Activated B cell treated with CpG ODN at 0.5 μM for 24 hours (primary cell): ENCODE results near the gene WNT7B. TPM values are rescaled to one million over a fixed set of nuclear protein-coding genes. Genes with fewer than 3 reads are reported as not detected.
A peak's percentile ranks its signal among the peaks of the same experiment; 100 is the strongest.

Source experiments
- ATAC-seq: fragments of 200-7000 bp; cut with Tn5 transposase; one replicate; pipeline ENCODE4 v1.10.0; 2021; ENCODE audit warnings: low read depth, mild to moderate bottlenecking, moderate library complexity
- CTCF ChIA-PET: fragments of 350-600 bp; sonication (Branson Sonifier 250); formaldehyde crosslinking; loops from one replicate; lab custom pipeline; 2021; ENCODE audit warnings: antibody characterized with exemption; lab: Charles Lee
- POLR2A ChIA-PET: fragments of 350-600 bp; sonication (Branson Sonifier 250); formaldehyde crosslinking; loops from one replicate; lab custom pipeline; 2021; ENCODE audit warnings: antibody characterized with exemption; lab: Charles Lee
- DNase-seq: peaks from one replicate; pipeline ENCODE4 v3.0.0; 2022
- H3K27ac Mint-ChIP-seq: one replicate; pipeline ENCODE4 v1.8.0; 2020; ENCODE audit warnings: mixed read lengths
- H3K27me3 Mint-ChIP-seq: one replicate; pipeline ENCODE4 v1.8.0; 2021; ENCODE audit warnings: mixed read lengths
- H3K36me3 Mint-ChIP-seq: one replicate; pipeline ENCODE4 v1.8.0; 2021; ENCODE audit warnings: low read depth, mixed read lengths
- H3K4me1 Mint-ChIP-seq: one replicate; pipeline ENCODE4 v1.8.0; 2021; ENCODE audit warnings: mixed read lengths
- H3K4me3 Mint-ChIP-seq: one replicate; pipeline ENCODE4 v1.8.0; 2020; ENCODE audit warnings: mild to moderate bottlenecking, mixed read lengths
- H3K9me3 Mint-ChIP-seq: one replicate; pipeline ENCODE4 v1.8.0; 2020; ENCODE audit warnings: mixed read lengths
- intact Hi-C: fragments of 100-400 bp; cut with micrococcal nuclease; formaldehyde crosslinking; loops from one replicate; pipeline ENCODE4 v1.15.1; 2024
- total RNA-seq: library from RNA; stranded (reverse); gene quantifications from 2 replicates; pipeline ENCODE4 v1.2.3, GENCODE V29; 2022
- TF ChIP-seq, protein P1 (sequence below): fragments of 200-600 bp; IDR thresholded peaks from one replicate; pipeline ENCODE4 v1.8.0; 2022; ENCODE audit warnings: antibody characterized with exemption, mild to moderate bottlenecking

WNT7B gene
- total RNA-seq, 1 donor from 2014 or later = not detected

DNA sequence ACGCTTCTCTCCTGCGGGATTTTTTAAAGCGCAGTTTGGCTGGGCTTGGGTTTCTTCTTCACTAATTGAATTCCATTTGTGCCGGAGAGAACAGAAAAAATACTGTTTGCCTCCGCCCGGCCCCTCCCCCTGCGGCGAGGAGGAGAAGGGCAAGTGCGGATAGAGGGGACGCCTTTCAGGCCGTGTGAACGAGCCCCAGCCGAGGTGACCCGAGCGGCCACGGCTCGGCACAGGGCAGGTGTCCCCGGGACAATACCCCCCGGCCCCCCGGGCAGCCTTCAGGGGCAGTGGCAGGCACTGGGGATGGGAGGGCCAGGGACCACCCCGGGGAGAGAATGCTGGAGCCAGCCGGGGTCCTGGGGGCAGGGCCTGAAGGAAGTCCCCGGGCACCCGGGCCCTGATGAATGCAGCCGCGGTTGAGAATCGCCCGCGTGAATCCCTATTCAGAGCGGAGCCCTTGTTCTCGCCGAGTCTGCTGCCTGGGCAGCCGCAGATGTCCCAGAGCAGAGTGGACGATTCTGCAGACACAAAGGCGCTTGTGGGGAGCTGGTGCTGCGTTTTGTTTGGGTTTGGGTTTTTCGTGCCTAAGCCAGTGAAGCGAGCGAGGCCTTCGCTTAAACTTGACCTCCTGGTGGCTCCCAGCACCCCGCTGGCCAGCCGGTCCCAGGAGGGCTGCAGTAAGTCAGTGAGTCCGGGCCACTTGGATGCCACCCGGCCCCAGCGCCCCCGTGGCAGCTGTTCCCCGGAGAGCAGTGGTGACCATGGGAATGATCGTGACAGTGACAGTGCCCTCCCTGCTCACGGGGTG lies 96.0 kb downstream of the WNT7B start:
- DNase-seq (no peak), ATAC-seq (no peak)
- intact Hi-C loops = no loop called here
- Mint-ChIP-seq H3K4me1 (no peaks in the 10 kb centered on the region), H3K36me3 (no peaks in the 10 kb centered on the region), H3K4me3 (no peak overlapping the region), H3K27me3 (peaks cover 38% of the 10 kb centered on the region), H3K9me3 (no peaks in the 10 kb centered on the region), H3K27ac (no peak overlapping the region)
- ChIA-PET POLR2A (no interaction called here), CTCF (no interaction called here)
- TF ChIP-seq, protein P1, sequence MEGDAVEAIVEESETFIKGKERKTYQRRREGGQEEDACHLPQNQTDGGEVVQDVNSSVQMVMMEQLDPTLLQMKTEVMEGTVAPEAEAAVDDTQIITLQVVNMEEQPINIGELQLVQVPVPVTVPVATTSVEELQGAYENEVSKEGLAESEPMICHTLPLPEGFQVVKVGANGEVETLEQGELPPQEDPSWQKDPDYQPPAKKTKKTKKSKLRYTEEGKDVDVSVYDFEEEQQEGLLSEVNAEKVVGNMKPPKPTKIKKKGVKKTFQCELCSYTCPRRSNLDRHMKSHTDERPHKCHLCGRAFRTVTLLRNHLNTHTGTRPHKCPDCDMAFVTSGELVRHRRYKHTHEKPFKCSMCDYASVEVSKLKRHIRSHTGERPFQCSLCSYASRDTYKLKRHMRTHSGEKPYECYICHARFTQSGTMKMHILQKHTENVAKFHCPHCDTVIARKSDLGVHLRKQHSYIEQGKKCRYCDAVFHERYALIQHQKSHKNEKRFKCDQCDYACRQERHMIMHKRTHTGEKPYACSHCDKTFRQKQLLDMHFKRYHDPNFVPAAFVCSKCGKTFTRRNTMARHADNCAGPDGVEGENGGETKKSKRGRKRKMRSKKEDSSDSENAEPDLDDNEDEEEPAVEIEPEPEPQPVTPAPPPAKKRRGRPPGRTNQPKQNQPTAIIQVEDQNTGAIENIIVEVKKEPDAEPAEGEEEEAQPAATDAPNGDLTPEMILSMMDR = no peak

DNA sequence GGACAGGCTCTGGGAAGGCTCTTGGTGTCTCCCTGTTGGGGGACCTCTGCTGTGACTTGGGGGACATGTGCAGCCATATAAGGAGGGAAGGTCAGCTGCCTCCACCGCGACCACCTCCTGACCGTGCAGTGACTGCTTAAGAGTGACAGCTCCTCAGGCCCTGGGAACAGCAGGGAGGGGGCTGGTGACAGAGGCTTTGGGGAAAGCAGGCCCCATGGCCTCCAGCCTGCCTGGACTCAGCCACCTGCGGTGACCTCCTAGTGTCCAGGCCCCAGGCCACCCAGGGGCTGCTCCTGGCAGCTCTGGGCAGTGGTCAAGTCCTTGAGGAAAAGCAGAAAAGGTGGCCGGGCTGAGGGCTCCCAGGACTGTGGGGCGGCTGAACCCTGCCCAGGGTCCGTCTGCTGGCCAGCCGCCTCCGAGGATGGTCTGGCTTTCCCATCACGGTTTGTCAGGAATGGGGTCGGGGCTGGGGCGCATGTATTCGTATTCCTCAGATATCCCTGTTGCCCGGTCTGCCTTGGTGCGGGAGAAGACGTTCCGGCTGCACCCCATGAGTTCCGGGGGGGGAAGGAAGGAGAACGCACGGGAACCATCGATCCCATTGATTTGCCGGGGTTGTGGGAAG lies 96.8 kb downstream of the WNT7B start:
- DNase-seq (no peak), ATAC-seq (no peak)
- intact Hi-C loops = no loop called here
- peaks cover 38% of the 10 kb centered on the region for H3K27me3 Mint-ChIP-seq
- H3K36me3 Mint-ChIP-seq = no peaks in the 10 kb centered on the region
- no peak overlapping the region for H3K4me3 Mint-ChIP-seq
- POLR2A ChIA-PET = no interaction called here
- H3K4me1 Mint-ChIP-seq = no peaks in the 10 kb centered on the region
- CTCF ChIA-PET = no interaction called here
- no peaks in the 10 kb centered on the region for H3K9me3 Mint-ChIP-seq
- TF ChIP-seq, protein P1 = no peak
- no peak overlapping the region for H3K27ac Mint-ChIP-seq

DNA sequence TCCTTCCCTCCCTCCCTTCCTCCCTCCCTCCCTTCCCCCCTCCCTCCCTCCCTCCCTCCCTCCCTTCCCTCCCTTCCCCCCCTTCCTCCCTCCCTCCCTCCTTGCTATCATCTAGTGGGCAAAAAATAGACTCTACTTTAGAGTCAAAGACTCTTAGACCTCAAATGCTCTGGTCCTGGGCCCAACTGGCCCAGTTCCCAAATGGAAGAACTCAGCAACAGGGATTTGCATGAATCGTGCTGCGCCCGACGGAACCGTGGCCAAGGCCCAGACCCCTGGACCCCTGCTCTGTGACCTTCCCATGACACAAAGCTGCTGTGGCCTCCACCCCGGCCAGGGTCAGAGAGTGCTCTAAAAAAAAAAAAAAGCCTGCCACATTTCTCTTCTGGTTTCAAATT lies 97.4 kb downstream of the WNT7B start:
- Mint-ChIP-seq H3K9me3 (no peaks in the 10 kb centered on the region), H3K27me3 (peaks cover 38% of the 10 kb centered on the region), H3K36me3 (no peaks in the 10 kb centered on the region), H3K27ac (no peak overlapping the region), H3K4me3 (no peak overlapping the region), H3K4me1 (no peaks in the 10 kb centered on the region)
- TF ChIP-seq, protein P1 = no peak
- CTCF ChIA-PET = interaction anchor here (2.0 kb wide), 1 partner anchor 15 kb away, joined by 6 read pairs; no protein-coding TSS in a partner anchor
- ATAC-seq = no peak
- intact Hi-C loops = no loop called here
- DNase-seq = no peak
- POLR2A ChIA-PET = no interaction called here

DNA sequence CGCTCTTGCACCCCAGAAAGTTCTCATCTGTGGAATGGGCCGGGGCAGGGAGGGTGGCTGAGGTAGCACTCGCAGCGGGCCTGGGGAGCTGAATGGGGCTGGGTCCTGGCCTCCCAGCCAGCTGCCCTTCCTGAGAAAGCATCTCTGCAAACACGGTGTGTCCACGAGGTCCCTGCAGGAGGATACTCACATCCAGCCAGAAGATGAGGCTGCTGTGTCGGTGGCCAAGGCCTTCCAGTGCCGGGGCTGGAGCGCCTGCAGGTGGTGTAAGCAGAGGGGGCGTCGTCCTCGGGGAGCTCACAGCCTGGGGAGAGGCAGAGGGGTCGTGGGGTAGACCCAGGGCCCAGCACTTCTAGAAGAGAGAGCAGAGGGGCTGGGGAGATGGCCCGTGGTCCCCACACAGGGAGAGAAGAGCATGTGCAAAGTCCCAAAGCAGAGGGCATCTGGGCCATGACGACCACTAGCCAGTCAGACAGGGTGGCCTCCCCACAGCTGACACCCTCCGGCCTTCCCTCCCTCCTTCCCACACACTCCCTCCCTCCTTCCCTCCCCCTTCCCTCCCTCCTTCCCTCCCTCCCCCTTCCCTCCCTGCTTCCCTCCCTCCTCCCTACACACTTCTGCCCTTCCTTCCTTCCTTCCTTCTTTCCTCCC lies 97.9 kb downstream of the WNT7B start:
- DNase-seq (peak; percentile 12), ATAC-seq (no peak)
- Mint-ChIP-seq H3K27me3 (peaks cover 38% of the 10 kb centered on the region), H3K9me3 (no peaks in the 10 kb centered on the region), H3K36me3 (no peaks in the 10 kb centered on the region), H3K4me3 (no peak overlapping the region), H3K27ac (no peak overlapping the region), H3K4me1 (no peaks in the 10 kb centered on the region)
- POLR2A ChIA-PET = no interaction called here
- intact Hi-C loops = no loop called here
- CTCF ChIA-PET = interaction anchor here (2.0 kb wide), 1 partner anchor 15 kb away, joined by 6 read pairs; no protein-coding TSS in a partner anchor
- TF ChIP-seq, protein P1 = no peak
